ENCODE data around the gene MPPED1.

GRCh38 chr22:43419371-43420080 is 7.7 kb downstream of the MPPED1 start:
- TF ChIP-seq CTCF (conservative IDR thresholded peaks at IDR 0.05 in 1 of 2, IDR thresholded peaks at IDR 0.05 in 1 of 2; ENCODE audit: low read depth in 1 of 2, low read length in 2 of 2) (no peak), EZH2 (IDR thresholded peaks at IDR 0.05; ENCODE audit: low read length, missing control alignments) (no peak)
